Keratinocyte (primary cell): ENCODE measurements around the gene FGF1. TPM values are rescaled to one million over a fixed set of nuclear protein-coding genes. Genes with fewer than 3 reads are reported as not detected.

Source experiments
- DNase-seq: peaks from one replicate; pipeline ENCODE4 v3.0.0-alpha.2; 2011; ENCODE audit warnings: low read depth, missing footprints, low spot score
- FAIRE-seq: peaks from 2 replicates; lab custom pipeline; 2011; peaks lifted over from hg19 to GRCh38; lab: Jason Lieb, UNC
- H2AFZ ChIP-seq: 2 replicates; pipeline ENCODE4 v1.6.0; 2012; ENCODE audit warnings: low read length, control low read depth, inconsistent platforms; ENCODE audit not compliant: control insufficient read depth
- H3K27ac ChIP-seq: 2 replicates; pipeline ENCODE4 v1.5.1; 2011; ENCODE audit warnings: low read length; ENCODE audit not compliant: control insufficient read depth, insufficient read depth
- H3K27me3 ChIP-seq: 3 replicates; pipeline ENCODE4 v1.6.0; 2011; ENCODE audit warnings: low read length; ENCODE audit not compliant: control insufficient read depth, insufficient read depth; ENCODE audit errors: extremely low read depth
- H3K36me3 ChIP-seq, 2 experiments: 2 replicates in 1 of 2; 3 replicates in 1 of 2; pipeline ENCODE4 v1.5.1; 2011; ENCODE audit warnings: low read length in 2 of 2, mild to moderate bottlenecking in 1 of 2; ENCODE audit not compliant: control insufficient read depth in 2 of 2, insufficient read depth in 2 of 2; ENCODE audit errors: extremely low read depth in 1 of 2
- H3K4me1 ChIP-seq: 3 replicates; pipeline ENCODE4 v1.5.1; 2011; ENCODE audit warnings: low read length; ENCODE audit not compliant: control insufficient read depth, insufficient read depth; ENCODE audit errors: extremely low read depth
- H3K4me2 ChIP-seq: 3 replicates; pipeline ENCODE4 v1.6.0; 2011; ENCODE audit warnings: low read depth, low read length; ENCODE audit not compliant: control insufficient read depth, insufficient read depth; ENCODE audit errors: extremely low read depth
- H3K4me3 ChIP-seq, 3 experiments: fragments of 200-600 bp in 1 of 3; sonication (generic) in 1 of 3; 2 replicates in 2 of 3; 3 replicates in 1 of 3; pipeline ENCODE4 v1.5.1; 2011 to 2016; ENCODE audit warnings: low read length in 3 of 3, mild to moderate bottlenecking in 3 of 3, control low read depth in 2 of 3, inconsistent platforms in 1 of 3, low read depth in 1 of 3, mixed read lengths in 1 of 3, mixed run types in 1 of 3, moderate library complexity in 1 of 3; ENCODE audit not compliant: control insufficient read depth in 2 of 3, insufficient read depth in 2 of 3; ENCODE audit errors: extremely low read depth in 1 of 3
- H3K79me2 ChIP-seq: 2 replicates; pipeline ENCODE4 v1.6.0; 2012; ENCODE audit warnings: low read length; ENCODE audit not compliant: control insufficient read depth, insufficient read depth
- H3K9ac ChIP-seq: 3 replicates; pipeline ENCODE4 v1.6.0; 2011; ENCODE audit warnings: low read length; ENCODE audit not compliant: control insufficient read depth, insufficient read depth; ENCODE audit errors: extremely low read depth
- H3K9me1 ChIP-seq: 3 replicates; pipeline ENCODE4 v1.6.0; 2011; ENCODE audit warnings: low read length; ENCODE audit not compliant: control insufficient read depth, insufficient read depth; ENCODE audit errors: extremely low read depth
- H3K9me3 ChIP-seq: 2 replicates; pipeline ENCODE4 v1.5.1; 2012; ENCODE audit warnings: low read depth, low read length; ENCODE audit not compliant: control insufficient read depth
- H4K20me1 ChIP-seq: 3 replicates; pipeline ENCODE4 v1.6.0; 2011; ENCODE audit warnings: low read length; ENCODE audit not compliant: control insufficient read depth, insufficient read depth; ENCODE audit errors: extremely low read depth
- EZH2 ChIP-seq: IDR thresholded peaks from one replicate; pipeline ENCODE4 v1.6.1; 2012; ENCODE audit warnings: inconsistent platforms, mild to moderate bottlenecking, low read length, moderate library complexity
- dilution Hi-C: fragments of 300-500 bp; cut with MboI; formaldehyde crosslinking; loops from one replicate; pipeline ENCODE4 v1.7.0; 2020; ENCODE audit warnings: low sequenced_read_pairs; ENCODE audit not compliant: extremely low pct_ligation_motif_present
- polyA plus RNA-seq, 5 experiments: library from polyadenylated mRNA; depleted of rRNA in 3 of 5; stranded (reverse) in 3 of 5; stranded (forward) in 1 of 5; unstranded in 1 of 5; fragments of >200 nt; gene quantifications; 1 replicate in 1 of 5; 2 replicates in 3 of 5; 3 replicates in 1 of 5; pipeline versions ENCODE4 v1.2.1 to v1.2.3, GENCODE V29; 2011 to 2012; ENCODE audit warnings: missing spikeins in 2 of 5, low read depth in 1 of 5, low replicate concordance in 1 of 5
- TF ChIP-seq, protein P1 (sequence below), 3 experiments: IDR thresholded peaks in 1 of 3; conservative IDR thresholded peaks in 1 of 3; optimal IDR thresholded peaks in 1 of 3; 2 replicates in 2 of 3; 3 replicates in 1 of 3; pipeline versions ENCODE3 to v1.5.1; 2011; ENCODE audit warnings: low read length in 3 of 3, mild to moderate bottlenecking in 3 of 3, moderate library complexity in 2 of 3, control low read depth in 1 of 3, inconsistent platforms in 1 of 3; ENCODE audit not compliant: insufficient read depth in 2 of 3; ENCODE audit errors: extremely low read depth in 1 of 3

Gene FGF1
- polyA plus RNA-seq, 1 donor (not counting 4 experiments of a cell fraction or from before 2014, with no cell fraction given) = 2.4 TPM

DNA sequence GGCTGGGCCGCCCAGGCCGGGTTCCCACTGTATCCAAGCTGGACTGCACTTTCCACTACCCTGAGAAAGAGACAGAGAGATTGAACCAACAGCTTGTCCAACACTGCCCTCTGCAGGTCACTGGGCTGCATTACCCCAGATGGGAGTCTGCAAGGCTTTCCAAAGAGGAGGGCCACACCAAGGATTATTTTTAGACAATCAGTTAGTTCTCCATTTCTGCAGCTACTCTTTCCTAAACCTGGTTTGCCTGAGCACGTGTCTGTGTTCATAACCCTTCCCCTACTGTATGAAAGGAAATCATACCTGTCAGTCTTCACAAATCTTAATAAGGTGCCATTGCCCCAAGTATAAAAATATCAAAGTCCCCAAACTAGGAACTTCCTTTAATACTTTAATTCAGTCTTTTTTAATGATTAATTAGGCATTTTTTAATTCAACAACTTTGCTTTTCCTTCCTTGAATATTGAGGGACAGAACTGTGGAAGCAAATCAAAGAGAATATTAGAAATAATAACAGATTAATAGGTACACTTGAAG, 13.4 kb upstream of the FGF1 start:
- Histone ChIP-seq H3K9ac (no peak overlapping the region), H2AFZ (no peak overlapping the region), H3K27ac (no peak overlapping the region), H3K4me1 (no peaks in the 10 kb centered on the region), H3K79me2 (no peaks in the 10 kb centered on the region), H3K9me1 (no peaks in the 10 kb centered on the region), H3K27me3 (no peaks in the 10 kb centered on the region), H4K20me1 (no peaks in the 10 kb centered on the region), H3K36me3 (no peaks in the 10 kb centered on the region), H3K4me3 (no peak overlapping the region), H3K9me3 (no peaks in the 10 kb centered on the region), H3K4me2 (no peak overlapping the region)
- TF ChIP-seq EZH2 = no peak
- TF ChIP-seq, protein P1, sequence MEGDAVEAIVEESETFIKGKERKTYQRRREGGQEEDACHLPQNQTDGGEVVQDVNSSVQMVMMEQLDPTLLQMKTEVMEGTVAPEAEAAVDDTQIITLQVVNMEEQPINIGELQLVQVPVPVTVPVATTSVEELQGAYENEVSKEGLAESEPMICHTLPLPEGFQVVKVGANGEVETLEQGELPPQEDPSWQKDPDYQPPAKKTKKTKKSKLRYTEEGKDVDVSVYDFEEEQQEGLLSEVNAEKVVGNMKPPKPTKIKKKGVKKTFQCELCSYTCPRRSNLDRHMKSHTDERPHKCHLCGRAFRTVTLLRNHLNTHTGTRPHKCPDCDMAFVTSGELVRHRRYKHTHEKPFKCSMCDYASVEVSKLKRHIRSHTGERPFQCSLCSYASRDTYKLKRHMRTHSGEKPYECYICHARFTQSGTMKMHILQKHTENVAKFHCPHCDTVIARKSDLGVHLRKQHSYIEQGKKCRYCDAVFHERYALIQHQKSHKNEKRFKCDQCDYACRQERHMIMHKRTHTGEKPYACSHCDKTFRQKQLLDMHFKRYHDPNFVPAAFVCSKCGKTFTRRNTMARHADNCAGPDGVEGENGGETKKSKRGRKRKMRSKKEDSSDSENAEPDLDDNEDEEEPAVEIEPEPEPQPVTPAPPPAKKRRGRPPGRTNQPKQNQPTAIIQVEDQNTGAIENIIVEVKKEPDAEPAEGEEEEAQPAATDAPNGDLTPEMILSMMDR (optimal IDR thresholded peaks at IDR 0.05 in 1 of 3, IDR thresholded peaks at IDR 0.05 in 1 of 3, conservative IDR thresholded peaks at IDR 0.05 in 1 of 3; ENCODE audit: extremely low read depth in 1 of 3, insufficient read depth in 2 of 3, low read length in 3 of 3) = peak; percentile 93 to 96 (median 95)
- no peak for DNase-seq
- dilution Hi-C loops = no loop called here
- peak; percentile 88 for FAIRE-seq

GRCh38 chr5:142698447-142699183, 12.7 kb upstream of the FGF1 start:
- Histone ChIP-seq H3K9me1 (no peaks in the 10 kb centered on the region), H3K4me3 (no peak overlapping the region), H3K4me1 (no peaks in the 10 kb centered on the region), H3K79me2 (no peaks in the 10 kb centered on the region), H3K27me3 (no peaks in the 10 kb centered on the region), H3K9me3 (no peaks in the 10 kb centered on the region), H3K36me3 (no peaks in the 10 kb centered on the region), H4K20me1 (no peaks in the 10 kb centered on the region), H3K9ac (no peak overlapping the region), H2AFZ (no peak overlapping the region), H3K27ac (no peak overlapping the region), H3K4me2 (no peak overlapping the region)
- no peak for TF ChIP-seq EZH2
- TF ChIP-seq, protein P1 (optimal IDR thresholded peaks at IDR 0.05 in 1 of 3, IDR thresholded peaks at IDR 0.05 in 1 of 3, conservative IDR thresholded peaks at IDR 0.05 in 1 of 3; ENCODE audit: extremely low read depth in 1 of 3, insufficient read depth in 2 of 3, low read length in 3 of 3) = no peak
- dilution Hi-C loops = no loop called here
- FAIRE-seq (no peak), DNase-seq (no peak)
